H9 (cell line): ENCODE measurements around the gene RAPSN. TPM values are rescaled to one million over a fixed set of nuclear protein-coding genes. Genes with fewer than 3 reads are reported as not detected.
A peak's percentile ranks its signal among the peaks of the same experiment; 100 is the strongest.

Experiments
- DNase-seq: peaks from one replicate; pipeline ENCODE4 v3.0.0-alpha.2; 2017
- H2AFZ ChIP-seq: one replicate; pipeline ENCODE4 v1.6.1; 2013; ENCODE audit warnings: mild to moderate bottlenecking, low read length, control low read depth, moderate library complexity
- H2AK5ac ChIP-seq: 2 replicates; pipeline ENCODE4 v1.6.1; 2013; ENCODE audit warnings: low read length, control low read depth, mixed read lengths; ENCODE audit not compliant: insufficient read length
- H2BK120ac ChIP-seq: one replicate; pipeline ENCODE4 v1.6.1; 2013; ENCODE audit warnings: low read depth, mild to moderate bottlenecking, low read length, control low read depth, inconsistent platforms; ENCODE audit not compliant: poor library complexity, severe bottlenecking
- H2BK12ac ChIP-seq: 2 replicates; pipeline ENCODE4 v1.6.1; 2013; ENCODE audit warnings: low read length, control low read depth, mixed read lengths, low read depth; ENCODE audit not compliant: insufficient read length
- H2BK15ac ChIP-seq: 2 replicates; pipeline ENCODE4 v1.6.1; 2013; ENCODE audit warnings: low read depth, low read length, control low read depth
- H2BK20ac ChIP-seq: one replicate; pipeline ENCODE4 v1.6.1; 2013; ENCODE audit warnings: low read depth, mild to moderate bottlenecking, low read length, control low read depth, inconsistent platforms; ENCODE audit not compliant: poor library complexity, severe bottlenecking
- H2BK5ac ChIP-seq: 2 replicates; pipeline ENCODE4 v1.6.1; 2013; ENCODE audit warnings: low read length, control low read depth, mixed read lengths; ENCODE audit not compliant: insufficient read length
- H3K14ac ChIP-seq: 2 replicates; pipeline ENCODE4 v1.6.1; 2013; ENCODE audit warnings: low read length, control low read depth; ENCODE audit not compliant: insufficient read depth
- H3K18ac ChIP-seq: 2 replicates; pipeline ENCODE4 v1.6.1; 2013; ENCODE audit warnings: low read depth, mild to moderate bottlenecking, mixed read lengths, low read length, control low read depth; ENCODE audit not compliant: insufficient read length
- H3K23ac ChIP-seq: 2 replicates; pipeline ENCODE4 v1.6.1; 2013; ENCODE audit warnings: low read length, control low read depth, mixed read lengths, low read depth; ENCODE audit not compliant: insufficient read length
- H3K23me2 ChIP-seq: 2 replicates; pipeline ENCODE4 v1.6.1; 2013; ENCODE audit warnings: low read depth, mild to moderate bottlenecking, mixed read lengths, low read length, control low read depth; ENCODE audit not compliant: insufficient read length, poor library complexity, severe bottlenecking
- H3K27ac ChIP-seq: 2 replicates; pipeline ENCODE4 v1.5.1; 2013; ENCODE audit warnings: low read length, control low read depth, mixed read lengths, low read depth; ENCODE audit not compliant: insufficient read length
- H3K27me3 ChIP-seq: 2 replicates; pipeline ENCODE4 v1.6.1; 2013; ENCODE audit warnings: low read length, control low read depth, inconsistent platforms; ENCODE audit not compliant: insufficient read depth
- H3K4ac ChIP-seq: 2 replicates; pipeline ENCODE4 v1.6.1; 2013; ENCODE audit warnings: low read depth, mild to moderate bottlenecking, control low read depth, inconsistent platforms, low read length, moderate library complexity
- H3K4me1 ChIP-seq: 2 replicates; pipeline ENCODE4 v1.6.1; 2013; ENCODE audit warnings: low read length, control low read depth, inconsistent platforms; ENCODE audit not compliant: insufficient read depth
- H3K4me2 ChIP-seq: 2 replicates; pipeline ENCODE4 v1.6.1; 2013; ENCODE audit warnings: low read length, control low read depth, mixed read lengths; ENCODE audit not compliant: insufficient read length, insufficient read depth
- H3K56ac ChIP-seq: 2 replicates; pipeline ENCODE4 v1.6.1; 2013; ENCODE audit warnings: low read depth, mild to moderate bottlenecking, mixed read lengths, low read length, control low read depth; ENCODE audit not compliant: insufficient read length
- H3K79me1 ChIP-seq: 2 replicates; pipeline ENCODE4 v1.6.1; 2013; ENCODE audit warnings: low read depth, mild to moderate bottlenecking, moderate library complexity, low read length, control low read depth, inconsistent platforms; ENCODE audit not compliant: insufficient read depth, poor library complexity, severe bottlenecking
- H3K79me2 ChIP-seq: 2 replicates; pipeline ENCODE4 v1.6.1; 2013; ENCODE audit warnings: low read length, control low read depth, inconsistent platforms; ENCODE audit not compliant: insufficient read depth
- H3K9ac ChIP-seq: 2 replicates; pipeline ENCODE4 v1.6.1; 2013; ENCODE audit warnings: low read length, control low read depth, mixed read lengths; ENCODE audit not compliant: insufficient read length; ENCODE audit errors: extremely low read depth
- H3K9me3 ChIP-seq: one replicate; pipeline ENCODE4 v1.6.1; 2013; ENCODE audit warnings: low read depth, low read length, inconsistent platforms; ENCODE audit not compliant: control insufficient read depth
- H3T11ph ChIP-seq: one replicate; pipeline ENCODE4 v1.6.1; 2013; ENCODE audit warnings: mild to moderate bottlenecking, low read length, control low read depth, inconsistent platforms
- H4K20me1 ChIP-seq: one replicate; pipeline ENCODE4 v1.6.1; 2013; ENCODE audit not compliant: control insufficient read depth, insufficient read length, insufficient read depth
- H4K5ac ChIP-seq: 2 replicates; pipeline ENCODE4 v1.6.1; 2013; ENCODE audit warnings: low read depth, mild to moderate bottlenecking, mixed read lengths, low read length, control low read depth; ENCODE audit not compliant: insufficient read length
- H4K8ac ChIP-seq: replicated peaks from 2 replicates; pipeline ENCODE4 v1.6.1; 2013; ENCODE audit warnings: low read length, control low read depth, mixed read lengths, low read depth; ENCODE audit not compliant: insufficient read length
- H4K91ac ChIP-seq: 2 replicates; pipeline ENCODE4 v1.6.1; 2013; ENCODE audit warnings: low read depth, mild to moderate bottlenecking, moderate library complexity, mixed read lengths, low read length, control low read depth; ENCODE audit not compliant: insufficient read length
- H3K27ac Mint-ChIP-seq, 3 experiments: 2 replicates in 2 of 3; 3 replicates in 1 of 3; pipeline ENCODE4 v1.8.0; 2020 to 2021; ENCODE audit warnings: mixed read lengths in 3 of 3, mild to moderate bottlenecking in 1 of 3, moderate library complexity in 1 of 3
- H3K27me3 Mint-ChIP-seq: 2 replicates; pipeline ENCODE4 v1.8.0; 2021; ENCODE audit warnings: low read depth, mild to moderate bottlenecking, moderate library complexity, mixed read lengths
- H3K36me3 Mint-ChIP-seq, 3 experiments: 2 replicates in 2 of 3; 3 replicates in 1 of 3; pipeline ENCODE4 v1.8.0; 2020 to 2021; ENCODE audit warnings: low read depth in 3 of 3, mixed read lengths in 3 of 3; ENCODE audit not compliant: insufficient read depth in 1 of 3
- H3K4me1 Mint-ChIP-seq, 2 experiments: 2 replicates each; pipeline ENCODE4 v1.8.0; 2020; ENCODE audit warnings: mixed read lengths in 2 of 2
- H3K4me3 Mint-ChIP-seq, 2 experiments: 2 replicates in 1 of 2; 3 replicates in 1 of 2; pipeline ENCODE4 v1.8.0; 2020 to 2021; ENCODE audit warnings: mild to moderate bottlenecking in 2 of 2, mixed read lengths in 2 of 2, moderate library complexity in 1 of 2
- H3K9me3 Mint-ChIP-seq, 2 experiments: 2 replicates in 1 of 2; 3 replicates in 1 of 2; pipeline ENCODE4 v1.8.0; 2020; ENCODE audit warnings: mild to moderate bottlenecking in 2 of 2, mixed read lengths in 2 of 2, moderate library complexity in 1 of 2
- WGBS: extraction: QIAGEN DNeasy Blood & Tissue Kit; methylation state at CpG from one replicate; pipeline ENCODE4 v1.1.7; 2013; ENCODE audit warnings: missing lambda C conversion rate, low lambda C conversion rate, mixed read lengths; ENCODE audit not compliant: insufficient read length; ENCODE audit errors: extremely low coverage; 5-methylcytosine and 5-hydroxymethylcytosine counted together
- total RNA-seq: library from RNA; stranded (reverse); gene quantifications from 2 replicates; pipeline ENCODE4 v1.2.1, GENCODE V29; 2021
- TF ChIP-seq, protein P1 (sequence below): fragments of 200-600 bp; sonication (generic); conservative IDR thresholded peaks from 3 replicates; pipeline ENCODE4 v1.8.0; 2021; ENCODE audit warnings: antibody characterized with exemption, mild to moderate bottlenecking

The RAPSN gene
- total RNA-seq, 1 experiment from 2014 or later = 0.48 TPM

GRCh38 chr11:47400768-47401279, 48.1 kb downstream of the RAPSN start:
- Histone ChIP-seq H2BK12ac (no peak overlapping the region), H3K14ac (no peak overlapping the region), H3K56ac (no peak overlapping the region), H3K9me3 (no peaks in the 10 kb centered on the region), H3K27me3 (no peaks in the 10 kb centered on the region), H4K20me1 (no peaks in the 10 kb centered on the region), H2AFZ (no peak overlapping the region), H3K79me2 (no peaks in the 10 kb centered on the region), H3K4ac (no peak overlapping the region), H4K8ac (no peak overlapping the region), H3K9ac (no peak overlapping the region), H2BK20ac (no peak overlapping the region), H3K27ac (peak overlapping the region; percentile 3), H4K91ac (no peak overlapping the region), H3K4me2 (peak overlapping the region; percentile 67), H3K23me2 (peaks cover 4% of the 10 kb centered on the region), H3K4me1 (peaks cover 3% of the 10 kb centered on the region), H2BK5ac (no peak overlapping the region), H3K23ac (no peak overlapping the region), H2BK120ac (no peak overlapping the region), H3T11ph (no peak overlapping the region), H3K18ac (no peak overlapping the region), H4K5ac (no peak overlapping the region), H2AK5ac (no peak overlapping the region), H3K79me1 (no peaks in the 10 kb centered on the region), H2BK15ac (no peak overlapping the region)
- Mint-ChIP-seq H3K4me3 (peak overlapping the region; percentile 72 to 83), H3K4me1 (peaks cover 27 to 39% of the 10 kb centered on the region in 2 experiments), H3K27me3 (no peaks in the 10 kb centered on the region; the same call in 1 of the 2 replicates), H3K9me3 (no peaks in the 10 kb centered on the region), H3K36me3 (no peaks in the 10 kb centered on the region), H3K27ac (peak overlapping the region; percentile 95 to 99 (median 96))
- DNase-seq = peak; percentile 26
- no CpG with 5 or more reads among the region's 8 CpGs for WGBS
- TF ChIP-seq, protein P1, sequence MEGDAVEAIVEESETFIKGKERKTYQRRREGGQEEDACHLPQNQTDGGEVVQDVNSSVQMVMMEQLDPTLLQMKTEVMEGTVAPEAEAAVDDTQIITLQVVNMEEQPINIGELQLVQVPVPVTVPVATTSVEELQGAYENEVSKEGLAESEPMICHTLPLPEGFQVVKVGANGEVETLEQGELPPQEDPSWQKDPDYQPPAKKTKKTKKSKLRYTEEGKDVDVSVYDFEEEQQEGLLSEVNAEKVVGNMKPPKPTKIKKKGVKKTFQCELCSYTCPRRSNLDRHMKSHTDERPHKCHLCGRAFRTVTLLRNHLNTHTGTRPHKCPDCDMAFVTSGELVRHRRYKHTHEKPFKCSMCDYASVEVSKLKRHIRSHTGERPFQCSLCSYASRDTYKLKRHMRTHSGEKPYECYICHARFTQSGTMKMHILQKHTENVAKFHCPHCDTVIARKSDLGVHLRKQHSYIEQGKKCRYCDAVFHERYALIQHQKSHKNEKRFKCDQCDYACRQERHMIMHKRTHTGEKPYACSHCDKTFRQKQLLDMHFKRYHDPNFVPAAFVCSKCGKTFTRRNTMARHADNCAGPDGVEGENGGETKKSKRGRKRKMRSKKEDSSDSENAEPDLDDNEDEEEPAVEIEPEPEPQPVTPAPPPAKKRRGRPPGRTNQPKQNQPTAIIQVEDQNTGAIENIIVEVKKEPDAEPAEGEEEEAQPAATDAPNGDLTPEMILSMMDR = no peak
